Loucy (cell line): ENCODE data around the gene CENPF.

ENCODE experiments used
- CTCF ChIP-seq: fragments of 200-600 bp; sonication (generic); conservative IDR thresholded peaks from 2 replicates; pipeline ENCODE4 v1.5.1; 2014; ENCODE audit warnings: mild to moderate bottlenecking, antibody characterized with exemption, low read length
- EZH2phosphoT487 ChIP-seq: fragments of 200-600 bp; IDR thresholded peaks from 2 replicates; pipeline ENCODE4 v1.6.1; 2018; ENCODE audit warnings: antibody characterized with exemption, mild to moderate bottlenecking, moderate library complexity, borderline replicate concordance

DNA sequence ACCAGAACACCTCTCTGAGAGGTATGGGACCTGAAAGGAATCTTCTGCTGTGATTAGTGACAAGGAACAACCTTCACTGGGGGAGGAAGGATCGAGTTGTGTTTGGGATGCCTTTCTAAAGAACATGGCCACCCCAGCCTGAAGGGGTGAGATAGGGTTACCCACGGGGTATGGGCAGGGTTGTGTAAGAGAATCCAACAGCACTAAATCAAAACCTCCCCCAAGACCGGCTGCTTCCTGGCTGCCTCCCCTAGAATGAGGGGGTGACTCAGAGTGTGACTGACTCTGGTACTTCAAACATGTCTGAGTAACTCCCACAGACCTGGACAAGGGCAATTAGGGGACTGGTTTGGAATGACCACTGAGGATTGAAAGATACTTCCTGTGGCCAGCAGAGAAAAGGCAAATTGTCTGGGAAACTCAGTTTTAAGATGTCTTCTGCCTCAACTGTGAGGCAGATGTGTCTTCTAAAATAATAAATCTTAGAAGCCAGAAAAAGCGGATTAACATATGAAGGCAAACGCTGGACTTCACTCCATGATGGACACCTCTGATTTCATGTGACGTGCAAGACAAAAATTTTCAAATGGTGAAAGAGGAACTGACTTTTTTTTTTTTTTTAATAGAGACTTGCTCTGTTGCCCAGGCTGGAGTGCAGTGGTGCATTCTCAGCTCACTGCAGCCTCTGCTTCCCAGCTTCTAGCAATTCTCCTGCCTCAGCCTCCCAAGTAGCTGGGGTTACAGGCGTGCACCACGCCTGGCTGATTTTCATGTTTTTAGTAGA is 44.9 kb upstream of the CENPF start:
- no peak for TF ChIP-seq CTCF
- TF ChIP-seq EZH2phosphoT487 = no peak
